NCI-H2107 (cell line): ENCODE measurements around the gene LPCAT3.
A peak's percentile ranks its signal among the peaks of the same experiment; 100 is the strongest.
"Not testable (repeated sequence)": the region's sequence is repeated elsewhere in the genome, so short reads cannot be mapped to it uniquely, and the experiment has no call there.

Source experiments
- DNase-seq: peaks from one replicate; lab custom pipeline; 2025; lab: John Stamatoyannopoulos, UW

The LPCAT3 gene

GRCh38 chr12:7018350-7019042 is at the start of gene LPCAT3:
Gene LPCAT3, minus strand, starts transcription at chr12:7018476. Its CDS starts 52 bp downstream, at chr12:7018424.
- DNase-seq, result peak; percentile 95

- no peak for DNase-seq
Observed at GRCh38 chr12:7067096-7067495, 48.8 kb upstream of the LPCAT3 start.

- no peak for DNase-seq
Observed at GRCh38 chr12:7066596-7066995, 48.3 kb upstream of the LPCAT3 start.

GRCh38 chr12:7065073-7065623 is 46.9 kb upstream of the LPCAT3 start:
- DNase-seq, result no peak

- DNase-seq, result no peak
Observed at GRCh38 chr12:7064516-7064915, 46.2 kb upstream of the LPCAT3 start.

GRCh38 chr12:7061596-7061995 is 43.3 kb upstream of the LPCAT3 start:
- no peak for DNase-seq

GRCh38 chr12:7061138-7061537 is 42.9 kb upstream of the LPCAT3 start:
- DNase-seq, result no peak

GRCh38 chr12:7060353-7060954 is 42.2 kb upstream of the LPCAT3 start, which contains the start of gene C1S:
Gene C1S, plus strand, starts transcription at chr12:7060718. Its CDS starts 1,195 bp downstream, at chr12:7061913.
- DNase-seq, result no peak

- DNase-seq, result no peak
Observed at GRCh38 chr12:7059780-7060179, 41.5 kb upstream of the LPCAT3 start.

GRCh38 chr12:7058850-7059395 is 40.6 kb upstream of the LPCAT3 start:
- no peak for DNase-seq

- no peak for DNase-seq
Observed at GRCh38 chr12:7058163-7058845, 40.0 kb upstream of the LPCAT3 start.

GRCh38 chr12:7055736-7056135 is 37.5 kb upstream of the LPCAT3 start:
- not testable (repeated sequence) for DNase-seq

- DNase-seq, result no peak
Observed at GRCh38 chr12:7054925-7055324, 36.6 kb upstream of the LPCAT3 start.

- DNase-seq, result not testable (repeated sequence)
Observed at GRCh38 chr12:7049973-7050372, 31.7 kb upstream of the LPCAT3 start.

GRCh38 chr12:7049445-7049951 is 31.2 kb upstream of the LPCAT3 start:
- not testable (repeated sequence) for DNase-seq

- no peak for DNase-seq
Observed at GRCh38 chr12:7047306-7047705, 29.0 kb upstream of the LPCAT3 start.

- DNase-seq, result no peak
Observed at GRCh38 chr12:7046383-7047105, 28.3 kb upstream of the LPCAT3 start.

- DNase-seq, result no peak
Observed at GRCh38 chr12:7045913-7046312, 27.6 kb upstream of the LPCAT3 start.

GRCh38 chr12:7042842-7043241 is 24.6 kb upstream of the LPCAT3 start:
- DNase-seq, result no peak

GRCh38 chr12:7039403-7039802 is 21.1 kb upstream of the LPCAT3 start:
- DNase-seq, result no peak

GRCh38 chr12:7038591-7038990 is 20.3 kb upstream of the LPCAT3 start:
- no peak for DNase-seq

- DNase-seq, result not testable (repeated sequence)
Observed at GRCh38 chr12:7037411-7037810, 19.1 kb upstream of the LPCAT3 start.
